Left ventricle myocardium inferior (tissue), 1 donor: ENCODE data around the gene LRRC10B. TPM values are rescaled to one million over a fixed set of nuclear protein-coding genes. Genes with fewer than 3 reads are reported as not detected.
"Not testable (repeated sequence)": the region's sequence is repeated elsewhere in the genome, so short reads cannot be mapped to it uniquely, and the experiment has no call there.

ENCODE experiments used
- DNase-seq: peaks from one replicate; pipeline ENCODE4 v3.0.0-alpha.2; 2020
- H3K27ac ChIP-seq: fragments of 200-600 bp; replicated peaks from 2 replicates; pipeline ENCODE4 v1.8.0; 2021
- H3K27me3 ChIP-seq: fragments of 200-600 bp; 2 replicates; pipeline ENCODE4 v1.8.0; 2021; ENCODE audit warnings: low read depth
- H3K36me3 ChIP-seq: fragments of 200-600 bp; 2 replicates; pipeline ENCODE4 v1.8.0; 2021
- H3K4me1 ChIP-seq: fragments of 200-600 bp; 2 replicates; pipeline ENCODE4 v1.8.0; 2021
- H3K4me3 ChIP-seq: fragments of 200-600 bp; 2 replicates; pipeline ENCODE4 v1.8.0; 2021; ENCODE audit warnings: mild to moderate bottlenecking, moderate library complexity
- H3K9me3 ChIP-seq: fragments of 200-600 bp; replicated peaks from 2 replicates; pipeline ENCODE4 v1.8.0; 2021
- intact Hi-C: fragments of 100-400 bp; cut with micrococcal nuclease; formaldehyde crosslinking; loops from one replicate; pipeline ENCODE4 v1.11.0; 2022
- total RNA-seq: library from RNA; stranded (reverse); fragmentation: NEBNext Ultra II Directional; extraction: Animal tissue kit (Norgen Biotek cat#: 25700); gene quantifications from one replicate; pipeline ENCODE4 v1.2.1, GENCODE V29; 2021
- TF ChIP-seq, protein P1 (sequence below): fragments of 200-600 bp; IDR thresholded peaks from 2 replicates; pipeline ENCODE4 v1.8.0; 2021; ENCODE audit warnings: antibody characterized with exemption, mild to moderate bottlenecking, borderline replicate concordance
- donor health status: DM: no; HTN: yes; CAD: no; lungs with severe emphysema.

LRRC10B gene
- total RNA-seq, 1 donor from 2014 or later, result 0.88 TPM

DNA sequence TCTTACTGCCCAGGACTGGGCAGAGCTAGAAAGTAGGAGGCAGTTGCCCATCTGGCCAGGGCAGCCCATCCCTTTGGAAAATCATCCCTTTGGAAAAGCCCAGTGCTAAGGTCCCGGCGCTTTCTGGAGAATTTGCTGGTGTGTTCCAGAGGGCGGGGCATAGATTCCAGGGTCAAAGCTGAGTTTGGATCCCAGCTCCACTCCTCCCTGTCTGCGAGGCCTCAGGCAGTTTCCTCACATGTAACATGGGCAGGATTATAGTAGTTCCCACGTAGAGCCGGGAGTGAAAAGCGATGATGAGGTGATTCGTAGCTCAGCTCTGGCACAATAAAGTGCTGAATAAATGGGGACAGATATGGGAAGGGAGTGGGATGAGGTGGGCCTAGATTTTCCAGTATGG is 31.4 kb upstream of the LRRC10B start:
- Histone ChIP-seq H3K36me3 (peaks cover 8% of the 10 kb centered on the region), H3K4me1 (peaks cover 42% of the 10 kb centered on the region), H3K27me3 (peaks cover 4% of the 10 kb centered on the region), H3K9me3 (no peaks in the 10 kb centered on the region), H3K27ac (peak overlapping the region; percentile 71), H3K4me3 (no peak overlapping the region)
- TF ChIP-seq, protein P1, sequence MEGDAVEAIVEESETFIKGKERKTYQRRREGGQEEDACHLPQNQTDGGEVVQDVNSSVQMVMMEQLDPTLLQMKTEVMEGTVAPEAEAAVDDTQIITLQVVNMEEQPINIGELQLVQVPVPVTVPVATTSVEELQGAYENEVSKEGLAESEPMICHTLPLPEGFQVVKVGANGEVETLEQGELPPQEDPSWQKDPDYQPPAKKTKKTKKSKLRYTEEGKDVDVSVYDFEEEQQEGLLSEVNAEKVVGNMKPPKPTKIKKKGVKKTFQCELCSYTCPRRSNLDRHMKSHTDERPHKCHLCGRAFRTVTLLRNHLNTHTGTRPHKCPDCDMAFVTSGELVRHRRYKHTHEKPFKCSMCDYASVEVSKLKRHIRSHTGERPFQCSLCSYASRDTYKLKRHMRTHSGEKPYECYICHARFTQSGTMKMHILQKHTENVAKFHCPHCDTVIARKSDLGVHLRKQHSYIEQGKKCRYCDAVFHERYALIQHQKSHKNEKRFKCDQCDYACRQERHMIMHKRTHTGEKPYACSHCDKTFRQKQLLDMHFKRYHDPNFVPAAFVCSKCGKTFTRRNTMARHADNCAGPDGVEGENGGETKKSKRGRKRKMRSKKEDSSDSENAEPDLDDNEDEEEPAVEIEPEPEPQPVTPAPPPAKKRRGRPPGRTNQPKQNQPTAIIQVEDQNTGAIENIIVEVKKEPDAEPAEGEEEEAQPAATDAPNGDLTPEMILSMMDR, result no peak
- no peak for DNase-seq
- intact Hi-C loops, result loop anchor here (5.0 kb wide), 1 partner anchor 160 kb away; no protein-coding TSS in a partner anchor

DNA sequence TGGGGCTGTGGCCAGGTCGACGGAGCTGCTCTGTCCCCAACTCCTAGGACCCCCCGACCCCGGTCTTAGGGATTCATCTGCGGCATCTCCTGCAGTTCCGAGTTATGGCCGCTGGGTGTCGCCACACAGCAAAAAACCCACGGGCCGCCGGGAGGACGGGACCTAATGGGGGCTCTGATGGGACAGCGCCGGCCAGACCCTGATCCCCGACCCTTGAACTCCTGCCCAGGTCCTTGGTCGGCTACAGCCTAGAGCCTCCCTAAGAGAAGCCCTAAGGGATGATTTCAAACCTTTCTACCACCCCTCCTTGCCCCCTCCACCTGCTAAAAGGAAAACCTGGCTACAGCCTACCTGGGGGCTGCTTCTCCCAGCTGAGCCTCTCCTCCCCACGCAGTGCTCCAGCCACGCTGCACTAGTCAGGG is 30.8 kb upstream of the LRRC10B start:
- Histone ChIP-seq H3K9me3 (no peaks in the 10 kb centered on the region), H3K4me3 (no peak overlapping the region), H3K4me1 (peaks cover 42% of the 10 kb centered on the region), H3K27me3 (peaks cover 4% of the 10 kb centered on the region), H3K27ac (peak overlapping the region; percentile 71), H3K36me3 (peaks cover 8% of the 10 kb centered on the region)
- intact Hi-C loops, result loop anchor here (5.0 kb wide), 1 partner anchor 160 kb away; no protein-coding TSS in a partner anchor
- TF ChIP-seq, protein P1, result peak; percentile 94
- peak; percentile 60 for DNase-seq

DNA sequence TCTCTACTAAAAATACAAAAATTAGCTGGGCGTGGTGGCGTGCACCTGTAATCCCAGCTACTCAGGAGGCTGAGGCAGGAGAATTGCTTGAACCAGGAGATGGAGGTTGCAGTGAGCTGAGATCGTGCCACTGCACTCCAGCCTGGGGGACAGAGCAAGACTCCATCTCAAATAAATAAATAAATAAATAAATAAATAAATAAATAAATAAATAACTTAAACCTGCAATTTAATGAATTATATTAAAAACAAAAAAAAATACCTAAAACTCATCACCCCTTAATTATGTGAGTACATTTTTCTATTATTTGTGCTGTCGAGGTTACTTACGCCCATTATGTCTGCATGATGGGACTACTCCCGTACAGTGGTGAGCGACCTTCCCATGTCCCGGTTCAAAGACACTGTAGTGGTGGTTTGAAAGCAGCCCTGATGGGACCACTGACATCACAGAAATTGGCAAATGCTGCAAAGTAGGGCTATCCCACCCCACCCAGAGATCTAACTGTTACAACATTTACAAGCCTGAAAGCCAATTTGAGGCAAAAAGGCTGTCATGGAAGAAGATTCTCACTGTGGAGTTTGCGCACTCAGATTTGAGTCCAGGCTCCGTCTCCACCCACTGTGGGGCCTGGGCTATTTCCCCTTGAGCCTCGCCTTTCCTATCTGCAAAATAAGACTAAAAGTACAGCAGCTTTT is 29.0 kb upstream of the LRRC10B start:
- intact Hi-C loops, result loop anchor here (5.0 kb wide), 1 partner anchor 158 kb away; no protein-coding TSS in a partner anchor
- not testable (repeated sequence) for H3K4me3 ChIP-seq, H3K9me3 ChIP-seq, H3K36me3 ChIP-seq, H3K27me3 ChIP-seq, H3K27ac ChIP-seq, DNase-seq
- H3K4me1 ChIP-seq, result peaks cover 36% of the 10 kb centered on the region

DNA sequence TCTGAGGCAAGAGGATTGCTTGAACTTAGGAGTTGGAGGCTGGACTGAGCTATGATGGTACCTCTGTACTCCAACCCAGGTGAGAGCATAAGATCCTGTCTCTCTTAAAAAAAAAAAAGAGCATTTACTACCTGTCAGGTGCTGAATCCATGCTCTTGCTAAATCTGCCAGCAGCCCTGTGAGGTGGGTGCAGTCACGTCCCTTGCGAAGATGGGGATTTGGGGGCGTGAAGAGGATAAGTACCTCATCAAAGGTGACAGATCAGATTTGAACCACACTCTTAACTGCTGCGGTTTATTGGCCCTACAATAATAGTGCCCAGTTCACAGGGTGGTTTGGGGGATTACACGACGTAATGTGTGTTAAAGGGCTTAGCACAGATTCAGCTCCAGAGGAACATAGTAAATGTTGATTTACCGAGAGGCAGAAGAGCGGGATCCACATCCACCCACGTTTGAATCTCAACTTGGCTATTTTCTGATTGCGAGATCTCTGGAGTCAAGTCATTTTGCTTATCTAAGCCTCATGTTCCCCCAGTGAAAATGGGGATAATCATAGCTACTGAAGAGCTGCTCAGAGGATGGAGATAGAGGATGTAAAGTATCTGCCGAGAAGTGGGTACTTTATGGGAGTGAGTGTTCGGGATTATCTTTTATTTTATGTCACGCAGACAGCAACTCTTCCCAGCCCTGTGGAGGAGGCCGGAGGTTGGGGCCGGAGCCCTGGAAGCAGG is 28.1 kb upstream of the LRRC10B start:
- H3K27ac ChIP-seq, result no peak overlapping the region
- peaks cover 36% of the 10 kb centered on the region for H3K4me1 ChIP-seq
- no peak for DNase-seq
- peaks cover 4% of the 10 kb centered on the region for H3K27me3 ChIP-seq
- TF ChIP-seq, protein P1, result no peak
- H3K9me3 ChIP-seq, result no peaks in the 10 kb centered on the region
- H3K36me3 ChIP-seq, result peaks cover 6% of the 10 kb centered on the region
- intact Hi-C loops, result no loop called here
- H3K4me3 ChIP-seq, result no peak overlapping the region

DNA sequence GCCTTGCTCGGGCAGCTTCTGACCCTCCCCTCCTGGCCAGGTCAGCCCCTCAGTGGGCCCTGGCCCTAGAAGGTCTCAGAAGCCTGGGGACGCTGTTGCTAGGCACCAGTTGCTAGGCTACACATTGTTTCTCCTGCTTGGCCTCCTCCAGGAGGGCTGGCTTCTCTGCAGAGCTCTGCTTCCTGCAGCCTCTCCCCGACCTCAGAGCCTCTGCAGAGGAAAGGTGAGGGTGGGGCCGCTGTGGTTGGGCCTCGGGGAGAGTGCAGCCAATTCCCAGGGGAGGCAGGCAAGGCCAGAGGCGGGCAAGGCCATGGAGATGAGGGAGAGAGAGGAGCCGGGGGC is 27.6 kb upstream of the LRRC10B start:
- TF ChIP-seq, protein P1, result no peak
- Histone ChIP-seq H3K36me3 (peaks cover 10% of the 10 kb centered on the region), H3K4me1 (peaks cover 36% of the 10 kb centered on the region), H3K4me3 (no peak overlapping the region), H3K27ac (peak overlapping the region; percentile 40), H3K27me3 (peaks cover 4% of the 10 kb centered on the region), H3K9me3 (no peaks in the 10 kb centered on the region)
- intact Hi-C loops, result no loop called here
- no peak for DNase-seq

DNA sequence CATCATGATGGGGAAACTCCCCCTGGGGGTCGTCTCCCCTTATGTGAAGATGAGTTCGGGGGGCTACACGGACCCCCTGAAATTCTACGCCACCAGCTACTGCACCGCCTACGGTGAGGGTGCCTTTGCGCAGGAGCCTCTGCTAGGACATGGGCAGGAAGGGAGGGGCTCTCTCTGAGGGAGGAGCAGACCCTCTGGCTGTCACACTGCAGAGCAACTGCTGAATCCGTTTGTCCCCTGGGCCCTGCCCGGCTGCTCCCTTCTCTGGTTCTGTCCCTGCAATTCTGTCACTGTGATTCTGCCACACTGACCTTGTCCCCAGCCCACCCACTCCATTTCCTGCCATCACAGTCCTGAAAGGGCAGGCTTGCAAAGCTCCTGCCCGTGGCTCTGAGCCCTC is 26.7 kb upstream of the LRRC10B start:
- peak overlapping the region; percentile 40 for H3K27ac ChIP-seq
- no peak overlapping the region for H3K4me3 ChIP-seq
- TF ChIP-seq, protein P1, result no peak
- peaks cover 10% of the 10 kb centered on the region for H3K36me3 ChIP-seq
- no peaks in the 10 kb centered on the region for H3K9me3 ChIP-seq
- peaks cover 35% of the 10 kb centered on the region for H3K4me1 ChIP-seq
- intact Hi-C loops, result no loop called here
- peaks cover 4% of the 10 kb centered on the region for H3K27me3 ChIP-seq
- no peak for DNase-seq
